ENCODE data around the gene KLC1. TPM values are rescaled to one million over a fixed set of nuclear protein-coding genes. Genes with fewer than 3 reads are reported as not detected.

KLC1 gene
- total and polyA plus RNA-seq, 2 of the 8 experiments (the other 6 are each of a cell fraction or from before 2014, with no cell fraction given) = 84.6 to 134 TPM

- TF ChIP-seq E2F6 (IDR thresholded peaks at IDR 0.05) = peak; percentile 93
- TF ChIP-seq CBX8 (IDR thresholded peaks at IDR 0.05; ENCODE audit: borderline replicate concordance, low read depth, low read length) = no peak
- no peak for TF ChIP-seq TCF12 (IDR thresholded peaks at IDR 0.05; ENCODE audit: low read depth, low read length)
- TF ChIP-seq USF2 (IDR thresholded peaks at IDR 0.05; ENCODE audit: low read length) = peak; percentile 52; the same call in 1 of the 2 replicates
- TF ChIP-seq HDAC6 (IDR thresholded peaks at IDR 0.05; ENCODE audit: low read depth, low read length) = no peak
- TF ChIP-seq CTCF (IDR thresholded peaks at IDR 0.05; ENCODE audit: control extremely low read depth in 1 of 3, insufficient read depth in 1 of 3, low read depth in 1 of 3, low read length in 3 of 3) = no peak
- TF ChIP-seq ZNF274 (IDR thresholded peaks at IDR 0.05; ENCODE audit: borderline replicate concordance, extremely low read depth, low read length) = no peak
- peak; percentile 46 for TF ChIP-seq ASH2L (IDR thresholded peaks at IDR 0.05; ENCODE audit: low read length)
- no peak for TF ChIP-seq SUZ12 (IDR thresholded peaks at IDR 0.05; ENCODE audit: low read length)
- TF ChIP-seq POLR2AphosphoS5 (IDR thresholded peaks at IDR 0.05; ENCODE audit: low read depth, low read length) = peak; percentile 84
- TF ChIP-seq SP1 (IDR thresholded peaks at IDR 0.05; ENCODE audit: low read depth, low read length) = peak; percentile 99
- no peak for TF ChIP-seq RBBP5 (IDR thresholded peaks at IDR 0.05; ENCODE audit: borderline replicate concordance, low read depth, low read length)
- TF ChIP-seq CHD2 (IDR thresholded peaks at IDR 0.05; ENCODE audit: low read length) = peak; percentile 96
- no peak for TF ChIP-seq KDM5A (IDR thresholded peaks at IDR 0.05; ENCODE audit: low read length)
- peak; percentile 89 for TF ChIP-seq PHF8 (conservative IDR thresholded peaks at IDR 0.05; ENCODE audit: low read depth, low read length)
- TF ChIP-seq ATF3 (IDR thresholded peaks at IDR 0.05; ENCODE audit: insufficient read depth, low read depth, low read length) = no peak
- 0 out of 2 replicates have a peak, but pooled peaks have one; percentile 42 for TF ChIP-seq TBP (IDR thresholded peaks at IDR 0.05; ENCODE audit: low read depth, low read length)
- no peak; a peak in 1 of 4 replicates for TF ChIP-seq RAD21 (IDR thresholded peaks at IDR 0.05 in 1 of 2, conservative IDR thresholded peaks at IDR 0.05 in 1 of 2; ENCODE audit: low read depth in 2 of 2, low read length in 2 of 2)
These were observed 86.3 kb downstream of the KLC1 start, which contains the start of the genes XRCC3 and ZFYVE21 (continued) for GRCh38 chr14:103715052-103716000.
